CD4-positive, alpha-beta T cell (primary cell): Measurements from ENCODE around the gene ACE. TPM values are rescaled to one million over a fixed set of nuclear protein-coding genes. Genes with fewer than 3 reads are reported as not detected.

Source experiments
- ATAC-seq: fragments of 200-7000 bp; cut with Tn5 transposase; one replicate; pipeline ENCODE4 v1.10.0; 2022; ENCODE audit warnings: mild to moderate bottlenecking; ENCODE audit not compliant: poor library complexity
- CTCF ChIA-PET: fragments of 350-600 bp; sonication (Branson Sonifier 250); formaldehyde crosslinking; loops from one replicate; lab custom pipeline; 2021; ENCODE audit warnings: antibody characterized with exemption, inconsistent platforms; lab: Charles Lee
- POLR2A ChIA-PET: fragments of 350-600 bp; sonication (Branson Sonifier 250); formaldehyde crosslinking; loops from one replicate; lab custom pipeline; 2021; ENCODE audit warnings: antibody characterized with exemption, inconsistent platforms; lab: Charles Lee
- DNase-seq, 14 experiments: peaks; one replicate each; pipeline ENCODE4 v3.0.0-alpha.2; 2013 to 2020; ENCODE audit warnings: mixed read lengths in 2 of 14
- H3K27ac ChIP-seq, 2 donors: one replicate each; pipeline versions ENCODE4 v1.5.1 to v1.7.0; 2013; ENCODE audit warnings: low read length in 2 of 2, low read depth in 1 of 2, mild to moderate bottlenecking in 1 of 2
- H3K27me3 ChIP-seq, 2 experiments: 1 replicate in 1 of 2; 2 replicates in 1 of 2; pipeline versions ENCODE4 v1.6.1 to v1.7.0; 2013; ENCODE audit warnings: low read length in 2 of 2, control low read depth in 1 of 2, mild to moderate bottlenecking in 1 of 2, moderate library complexity in 1 of 2; ENCODE audit not compliant: insufficient read depth in 2 of 2, control insufficient read depth in 1 of 2
- H3K36me3 ChIP-seq: one replicate; pipeline ENCODE4 v1.6.1; 2013; ENCODE audit warnings: low read length, control low read depth; ENCODE audit not compliant: insufficient read depth
- H3K4me1 ChIP-seq: one replicate; pipeline ENCODE4 v1.6.1; 2013; ENCODE audit warnings: low read length, control low read depth; ENCODE audit not compliant: insufficient read depth
- H3K4me3 ChIP-seq: one replicate; pipeline ENCODE4 v1.5.1; 2013; ENCODE audit warnings: mild to moderate bottlenecking, low read length, moderate library complexity
- H3K9me3 ChIP-seq, 2 experiments: 1 replicate in 1 of 2; 2 replicates in 1 of 2; pipeline versions ENCODE4 v1.6.1 to v1.7.0; 2013; ENCODE audit warnings: low read length in 2 of 2, mild to moderate bottlenecking in 2 of 2, control low read depth in 1 of 2, moderate library complexity in 1 of 2; ENCODE audit not compliant: control insufficient read depth in 1 of 2, insufficient read depth in 1 of 2
- H3K27ac Mint-ChIP-seq: one replicate; pipeline ENCODE4 v1.8.0; 2020; ENCODE audit warnings: mixed read lengths
- H3K27me3 Mint-ChIP-seq: one replicate; pipeline ENCODE4 v1.8.0; 2021; ENCODE audit warnings: mixed read lengths
- H3K36me3 Mint-ChIP-seq: one replicate; pipeline ENCODE4 v1.8.0; 2021; ENCODE audit warnings: low read depth, mixed read lengths
- H3K4me1 Mint-ChIP-seq: one replicate; pipeline ENCODE4 v1.8.0; 2021; ENCODE audit warnings: low read depth, mixed read lengths
- H3K4me3 Mint-ChIP-seq: one replicate; pipeline ENCODE4 v1.8.0; 2020; ENCODE audit warnings: mild to moderate bottlenecking, mixed read lengths
- H3K9me3 Mint-ChIP-seq: one replicate; pipeline ENCODE4 v1.8.0; 2020; ENCODE audit warnings: mixed read lengths
- CTCF ChIP-seq: fragments of 200-600 bp; IDR thresholded peaks from one replicate; pipeline ENCODE4 v1.8.0; 2022; ENCODE audit warnings: antibody characterized with exemption, mild to moderate bottlenecking
- intact Hi-C, 2 experiments: fragments of 100-400 bp; cut with DNase I in 1 of 2; cut with micrococcal nuclease in 1 of 2; formaldehyde crosslinking; loops; one replicate each; pipeline versions ENCODE4 v1.15.1 to v1.9.0; 2023 to 2025; cut with DNase I, micrococcal nuclease
- total RNA-seq, 174 experiments: library from RNA in 2 of 174; stranded (reverse) in 2 of 174; gene quantifications; one replicate each; pipeline ENCODE4 v1.2.3 and lab custom pipeline; 2021 to 2026

The ACE gene
- total RNA-seq, 2 experiments from 2014 or later, result 7.4 to 10.2 TPM

- ChIA-PET CTCF (interaction anchor here (0.5 kb wide), 1 partner anchor 890 kb away, joined by 3 read pairs; no protein-coding TSS in a partner anchor), POLR2A (no interaction called here)
- Histone ChIP-seq H3K9me3 (no peaks in the 10 kb centered on the region), H3K4me1 (no peaks in the 10 kb centered on the region), H3K27me3 (peaks cover 0 to 4% of the 10 kb centered on the region in 2 experiments), H3K36me3 (no peaks in the 10 kb centered on the region), H3K27ac (no peak overlapping the region), H3K4me3 (no peak overlapping the region)
- no peaks in the 10 kb centered on the region for H3K4me1 Mint-ChIP-seq
- no peak overlapping the region for H3K27ac Mint-ChIP-seq
- no peak for ATAC-seq
- no peak overlapping the region for H3K4me3 Mint-ChIP-seq
- TF ChIP-seq CTCF, result no peak
- no peaks in the 10 kb centered on the region for H3K9me3 Mint-ChIP-seq
- intact Hi-C loops, result no loop called here
- DNase-seq, result no peak
- peaks cover 4% of the 10 kb centered on the region for H3K27me3 Mint-ChIP-seq
- no peaks in the 10 kb centered on the region for H3K36me3 Mint-ChIP-seq
These were observed 54.4 kb downstream of the ACE start for GRCh38 chr17:63531022-63531965.

- Mint-ChIP-seq H3K4me1 (peaks cover 3% of the 10 kb centered on the region), H3K27ac (no peak overlapping the region), H3K36me3 (no peaks in the 10 kb centered on the region), H3K9me3 (no peaks in the 10 kb centered on the region), H3K27me3 (peaks cover 9% of the 10 kb centered on the region), H3K4me3 (no peak overlapping the region)
- ChIA-PET POLR2A (no interaction called here), CTCF (no interaction called here)
- no peak overlapping the region for H3K27ac ChIP-seq
- intact Hi-C loops, result no loop called here
- H3K4me1 ChIP-seq, result peaks cover 8% of the 10 kb centered on the region
- DNase-seq (no peak), ATAC-seq (no peak)
- peaks cover 9 to 12% of the 10 kb centered on the region in 2 experiments for H3K27me3 ChIP-seq
- no peak for TF ChIP-seq CTCF
- no peaks in the 10 kb centered on the region for H3K36me3 ChIP-seq
- H3K9me3 ChIP-seq, result no peaks in the 10 kb centered on the region
- no peak overlapping the region for H3K4me3 ChIP-seq
These were observed 56.7 kb downstream of the ACE start for GRCh38 chr17:63533433-63534077.

- no peaks in the 10 kb centered on the region for H3K9me3 ChIP-seq
- H3K4me1 Mint-ChIP-seq, result peaks cover 4% of the 10 kb centered on the region
- CTCF ChIA-PET, result no interaction called here
These were observed 57.3 kb downstream of the ACE start for GRCh38 chr17:63534078-63534570.

More at GRCh38 chr17:63534078-63534570, 57.3 kb downstream of the ACE start:
- no peak for DNase-seq
- Mint-ChIP-seq H3K9me3 (no peaks in the 10 kb centered on the region), H3K27me3 (peaks cover 15% of the 10 kb centered on the region), H3K36me3 (no peaks in the 10 kb centered on the region), H3K27ac (no peak overlapping the region), H3K4me3 (no peak overlapping the region)
- no peak overlapping the region for H3K27ac ChIP-seq
- H3K36me3 ChIP-seq, result no peaks in the 10 kb centered on the region
- H3K4me3 ChIP-seq, result no peak overlapping the region
- peaks cover 9% of the 10 kb centered on the region for H3K4me1 ChIP-seq
- intact Hi-C loops, result no loop called here
- no peak for TF ChIP-seq CTCF
- H3K27me3 ChIP-seq, result peaks cover 15 to 17% of the 10 kb centered on the region in 2 experiments
- ATAC-seq, result no peak
- POLR2A ChIA-PET, result no interaction called here
